Vagina (tissue), 2 donors: ENCODE measurements around the gene WDR81.

Source experiments
- POLR2A ChIP-seq, 2 donors: fragments of 450-650 bp; IDR thresholded peaks; one replicate each; pipeline ENCODE4 v1.6.1; 2017; ENCODE audit warnings: antibody characterized with exemption in 2 of 2, mild to moderate bottlenecking in 2 of 2, moderate library complexity in 2 of 2
- TF ChIP-seq, protein P1 (sequence below), 3 experiments: fragments of 450-650 bp in 2 of 3; fragments of 200-600 bp in 1 of 3; sonication (generic) in 1 of 3; IDR thresholded peaks; one replicate each; pipeline ENCODE4 v1.5.1; 2017 to 2019; ENCODE audit warnings: antibody characterized with exemption in 3 of 3, mild to moderate bottlenecking in 2 of 3, moderate library complexity in 2 of 3

- TF ChIP-seq POLR2A (IDR thresholded peaks at IDR 0.05), result no peak
- TF ChIP-seq, protein P1, sequence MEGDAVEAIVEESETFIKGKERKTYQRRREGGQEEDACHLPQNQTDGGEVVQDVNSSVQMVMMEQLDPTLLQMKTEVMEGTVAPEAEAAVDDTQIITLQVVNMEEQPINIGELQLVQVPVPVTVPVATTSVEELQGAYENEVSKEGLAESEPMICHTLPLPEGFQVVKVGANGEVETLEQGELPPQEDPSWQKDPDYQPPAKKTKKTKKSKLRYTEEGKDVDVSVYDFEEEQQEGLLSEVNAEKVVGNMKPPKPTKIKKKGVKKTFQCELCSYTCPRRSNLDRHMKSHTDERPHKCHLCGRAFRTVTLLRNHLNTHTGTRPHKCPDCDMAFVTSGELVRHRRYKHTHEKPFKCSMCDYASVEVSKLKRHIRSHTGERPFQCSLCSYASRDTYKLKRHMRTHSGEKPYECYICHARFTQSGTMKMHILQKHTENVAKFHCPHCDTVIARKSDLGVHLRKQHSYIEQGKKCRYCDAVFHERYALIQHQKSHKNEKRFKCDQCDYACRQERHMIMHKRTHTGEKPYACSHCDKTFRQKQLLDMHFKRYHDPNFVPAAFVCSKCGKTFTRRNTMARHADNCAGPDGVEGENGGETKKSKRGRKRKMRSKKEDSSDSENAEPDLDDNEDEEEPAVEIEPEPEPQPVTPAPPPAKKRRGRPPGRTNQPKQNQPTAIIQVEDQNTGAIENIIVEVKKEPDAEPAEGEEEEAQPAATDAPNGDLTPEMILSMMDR (IDR thresholded peaks at IDR 0.05), result no peak
These were observed 26.1 kb downstream of the WDR81 start for GRCh38 chr17:1750628-1751027.
